Right renal cortex interstitium (tissue), 3 donors: ENCODE measurements around the gene TUBB4B. TPM values are rescaled to one million over a fixed set of nuclear protein-coding genes. Genes with fewer than 3 reads are reported as not detected.

Experiments
- DNase-seq, 3 donors: peaks; one replicate each; pipeline ENCODE4 v3.0.0-alpha.2; 2013; ENCODE audit warnings: low read depth in 3 of 3, low spot score in 2 of 3
- polyA plus RNA-seq, 3 donors: library from polyadenylated mRNA; unstranded; fragments of 120-200 nt; gene quantifications; one replicate each; pipeline ENCODE4 v1.2.1, GENCODE V29; 2013; ENCODE audit not compliant: insufficient read length in 3 of 3

Gene TUBB4B
- polyA plus RNA-seq, 3 donors: 332 to 418 (median 352) TPM

GRCh38 chr9:137280474-137281344 lies 39.6 kb downstream of the TUBB4B start:
- DNase-seq: no peak

GRCh38 chr9:137281345-137282116 lies 40.4 kb downstream of the TUBB4B start:
- no peak for DNase-seq

GRCh38 chr9:137286975-137287383 lies 45.9 kb downstream of the TUBB4B start:
- DNase-seq: no peak

- DNase-seq: no peak
Observed at GRCh38 chr9:137293094-137293481, 52.0 kb downstream of the TUBB4B start.

Other genes with a start within 250 kb of the TUBB4B start
- gene PAXX, start 248.9 kb upstream of the TUBB4B start, polyA plus RNA-seq: 10 to 100 TPM; 22.3 to 27.0 (median 24.4) TPM
- gene CLIC3, start 244.7 kb upstream of the TUBB4B start, polyA plus RNA-seq: under 1 TPM in 2 of 3 donors, not detected in 1; 0.36 to 0.38 TPM
- 10 to 100 TPM; 42.0 to 49.0 (median 46.3) TPM for gene ABCA2, start 213.1 kb upstream of the TUBB4B start, polyA plus RNA-seq
- gene FUT7, start 209.2 kb upstream of the TUBB4B start, polyA plus RNA-seq: under 1 TPM in 1 of 3 donors, not detected in 2; 0.06 TPM
- gene NPDC1, start 195.1 kb upstream of the TUBB4B start, polyA plus RNA-seq: 10 to 100 TPM; 16.3 to 20.1 (median 18.7) TPM
- 1 to 10 TPM; 2.9 to 3.9 (median 3.3) TPM for gene ENTPD2, start 187.2 kb upstream of the TUBB4B start, polyA plus RNA-seq
- 1 to 10 TPM; 5.4 to 6.2 (median 5.9) TPM for gene SAPCD2, start 170.7 kb upstream of the TUBB4B start, polyA plus RNA-seq
- 1 to 10 TPM; 3.5 to 5.4 (median 3.8) TPM for gene UAP1L1, start 163.8 kb upstream of the TUBB4B start, polyA plus RNA-seq
- 10 to 100 TPM; 43.6 to 48.3 (median 47.0) TPM for gene MAN1B1, start 154.3 kb upstream of the TUBB4B start, polyA plus RNA-seq
- 10 to 100 TPM; 11.8 to 19.8 (median 11.9) TPM for gene DPP7, start 126.6 kb upstream of the TUBB4B start, polyA plus RNA-seq
- gene GRIN1, start 102.1 kb upstream of the TUBB4B start, polyA plus RNA-seq: not detected
- gene LRRC26, start 71.2 kb upstream of the TUBB4B start, polyA plus RNA-seq: not detected
- not detected for gene TMEM210, start 69.2 kb upstream of the TUBB4B start, polyA plus RNA-seq
- gene ANAPC2, start 52.7 kb upstream of the TUBB4B start, polyA plus RNA-seq: 10 to 100 TPM; 29.1 to 34.5 (median 31.9) TPM
- gene SSNA1, start 52.6 kb upstream of the TUBB4B start, polyA plus RNA-seq: 10 to 100 TPM; 41.4 to 52.2 (median 43.2) TPM
- gene TPRN, start 40.5 kb upstream of the TUBB4B start, polyA plus RNA-seq: 10 to 100 TPM; 12.8 to 15.5 (median 13.2) TPM
- gene TMEM203, start 35.6 kb upstream of the TUBB4B start, polyA plus RNA-seq: 10 to 100 TPM; 39.7 to 44.3 (median 42.6) TPM
- 1 to 10 TPM; 7.6 to 8.2 (median 8.2) TPM for gene NDOR1, start 35.6 kb upstream of the TUBB4B start, polyA plus RNA-seq
- 1 to 10 TPM; 5.1 to 7.2 (median 5.2) TPM for gene RNF208, start 19.0 kb upstream of the TUBB4B start, polyA plus RNA-seq
- gene CYSRT1, start 16.1 kb upstream of the TUBB4B start, polyA plus RNA-seq: 1 to 10 TPM; 3.1 to 6.6 (median 5.6) TPM
- 1 to 10 TPM; 3.0 to 8.0 (median 4.6) TPM for gene RNF224, start 13.8 kb upstream of the TUBB4B start, polyA plus RNA-seq
- gene SLC34A3, start 10.4 kb upstream of the TUBB4B start, polyA plus RNA-seq: 1 to 10 TPM; 2.8 to 6.0 (median 5.2) TPM
- 1 to 10 TPM in 2 of 3 donors, under 1 TPM in 1; 0.75 to 1.6 (median 1.1) TPM for gene STPG3, start 10.0 kb downstream of the TUBB4B start, polyA plus RNA-seq
- 10 to 100 TPM; 45.5 to 54.0 (median 51.3) TPM for gene NELFB, start 14.0 kb downstream of the TUBB4B start, polyA plus RNA-seq
- 1 to 10 TPM; 3.7 to 4.3 (median 4.2) TPM for gene TOR4A, start 36.4 kb downstream of the TUBB4B start, polyA plus RNA-seq
- 1 to 10 TPM; 5.3 to 7.5 (median 6.4) TPM for gene NRARP, start 61.0 kb downstream of the TUBB4B start, polyA plus RNA-seq
- 1 to 10 TPM; 8.7 to 9.2 (median 8.9) TPM for gene EXD3, start 181.9 kb downstream of the TUBB4B start, polyA plus RNA-seq
- 1 to 10 TPM; 3.9 to 4.9 (median 4.8) TPM for gene NOXA1, start 182.1 kb downstream of the TUBB4B start, polyA plus RNA-seq
- gene ENTPD8, start 200.1 kb downstream of the TUBB4B start, polyA plus RNA-seq: under 1 TPM; 0.19 to 0.34 (median 0.25) TPM
- gene NSMF, start 218.0 kb downstream of the TUBB4B start, polyA plus RNA-seq: 10 to 100 TPM; 51.0 to 58.8 (median 57.3) TPM